Right renal cortex interstitium (tissue), 3 donors: ENCODE results near the gene WDR91. TPM values are rescaled to one million over a fixed set of nuclear protein-coding genes. Genes with fewer than 3 reads are reported as not detected.

Experiments used
- DNase-seq, 3 donors: peaks; one replicate each; pipeline ENCODE4 v3.0.0-alpha.2; 2013; ENCODE audit warnings: low read depth in 3 of 3, low spot score in 2 of 3
- polyA plus RNA-seq, 3 donors: library from polyadenylated mRNA; unstranded; fragments of 120-200 nt; gene quantifications; one replicate each; pipeline ENCODE4 v1.2.1, GENCODE V29; 2013; ENCODE audit not compliant: insufficient read length in 3 of 3

Gene WDR91
- polyA plus RNA-seq, 3 donors = 43.8 to 49.5 (median 45.9) TPM

DNA sequence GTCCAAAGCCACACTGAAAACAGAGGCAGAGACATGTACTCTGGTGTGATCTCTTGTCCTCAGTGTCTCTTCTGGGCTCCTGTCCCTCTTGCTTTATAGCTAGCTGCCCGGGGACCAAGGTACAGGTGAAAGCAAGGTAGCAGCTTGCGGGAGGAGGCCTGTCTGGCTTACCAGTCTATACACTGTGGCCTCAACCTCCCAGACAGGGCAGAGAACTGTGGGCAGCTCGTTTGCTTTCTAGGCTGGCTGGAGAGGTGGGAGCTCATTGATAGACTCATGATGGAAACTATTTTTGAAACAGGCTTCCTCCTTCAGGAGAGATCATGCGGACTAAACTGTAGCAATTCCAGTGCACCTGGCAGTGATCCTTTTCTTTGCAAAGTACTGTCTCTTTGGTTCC lies 45.5 kb downstream of the WDR91 start:
- DNase-seq = no peak

- DNase-seq = no peak
These were observed 46.8 kb downstream of the WDR91 start for GRCh38 chr7:135164357-135165061.

DNA sequence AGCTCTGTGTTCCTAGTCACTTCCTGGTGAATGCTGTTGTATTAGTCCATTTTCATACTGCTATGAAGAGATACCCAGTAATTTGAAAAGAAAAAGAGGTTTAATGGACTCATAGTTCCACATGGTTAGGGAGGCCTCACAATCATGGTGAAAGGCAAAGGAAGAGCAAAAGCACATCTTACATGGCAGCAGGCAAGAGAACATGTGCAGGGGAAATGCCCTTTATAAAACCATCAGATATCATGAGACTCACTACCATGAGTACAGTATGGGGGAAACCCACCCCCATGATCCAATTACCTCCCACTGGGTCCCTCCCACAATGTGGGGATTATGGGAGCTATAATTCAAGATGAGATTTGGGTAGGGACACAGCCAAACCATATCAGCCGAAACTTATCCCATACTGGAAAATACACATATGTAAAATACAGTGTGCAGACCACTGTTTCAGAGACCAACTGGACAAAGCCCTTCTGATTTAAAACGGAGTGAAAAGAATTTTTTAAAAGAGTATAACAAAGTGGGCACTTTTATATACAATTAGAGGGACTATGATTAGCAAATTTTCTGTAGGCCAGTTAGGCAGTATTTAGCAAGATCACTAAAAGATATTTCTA lies 48.8 kb downstream of the WDR91 start:
- DNase-seq = no peak

GRCh38 chr7:135161669-135162068 lies 49.7 kb downstream of the WDR91 start:
- no peak for DNase-seq

DNA sequence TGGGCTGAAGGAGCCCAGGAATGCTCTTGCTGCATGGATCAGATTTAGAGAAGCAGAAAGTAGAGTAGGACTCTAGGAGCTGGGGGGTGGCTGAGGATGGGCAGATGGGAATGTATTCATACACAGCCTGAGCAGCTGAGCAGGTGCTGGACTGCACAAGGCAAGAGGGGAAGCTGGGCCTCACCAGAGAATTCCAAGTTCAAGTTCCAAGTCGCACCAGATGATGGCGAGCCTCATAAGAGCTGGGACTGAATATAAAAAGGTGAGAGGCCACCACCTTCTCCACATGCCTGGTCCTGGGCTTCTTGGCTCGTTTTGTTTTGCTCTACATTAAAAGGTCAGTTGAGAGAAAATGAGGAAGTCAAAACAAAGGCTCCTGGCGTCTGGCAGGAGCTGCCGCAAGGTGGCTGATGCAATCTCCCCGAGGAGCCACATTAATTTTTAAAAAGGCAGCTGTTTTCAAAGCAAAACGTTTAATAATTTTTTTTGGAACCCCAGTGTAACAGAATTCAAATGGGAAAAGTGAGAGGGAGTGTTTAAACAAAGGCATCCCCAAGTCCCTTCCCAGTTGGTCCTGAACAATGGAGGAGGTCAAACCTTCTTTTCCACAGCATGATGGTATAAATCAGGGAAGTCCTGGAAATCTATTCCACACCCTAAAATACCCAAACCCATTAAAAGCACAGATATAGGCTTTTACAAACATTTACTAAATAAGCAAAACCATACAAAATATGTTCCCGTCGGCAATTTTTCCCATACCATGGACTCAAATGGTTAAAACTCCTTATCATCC lies 50.3 kb downstream of the WDR91 start:
- no peak for DNase-seq

DNA sequence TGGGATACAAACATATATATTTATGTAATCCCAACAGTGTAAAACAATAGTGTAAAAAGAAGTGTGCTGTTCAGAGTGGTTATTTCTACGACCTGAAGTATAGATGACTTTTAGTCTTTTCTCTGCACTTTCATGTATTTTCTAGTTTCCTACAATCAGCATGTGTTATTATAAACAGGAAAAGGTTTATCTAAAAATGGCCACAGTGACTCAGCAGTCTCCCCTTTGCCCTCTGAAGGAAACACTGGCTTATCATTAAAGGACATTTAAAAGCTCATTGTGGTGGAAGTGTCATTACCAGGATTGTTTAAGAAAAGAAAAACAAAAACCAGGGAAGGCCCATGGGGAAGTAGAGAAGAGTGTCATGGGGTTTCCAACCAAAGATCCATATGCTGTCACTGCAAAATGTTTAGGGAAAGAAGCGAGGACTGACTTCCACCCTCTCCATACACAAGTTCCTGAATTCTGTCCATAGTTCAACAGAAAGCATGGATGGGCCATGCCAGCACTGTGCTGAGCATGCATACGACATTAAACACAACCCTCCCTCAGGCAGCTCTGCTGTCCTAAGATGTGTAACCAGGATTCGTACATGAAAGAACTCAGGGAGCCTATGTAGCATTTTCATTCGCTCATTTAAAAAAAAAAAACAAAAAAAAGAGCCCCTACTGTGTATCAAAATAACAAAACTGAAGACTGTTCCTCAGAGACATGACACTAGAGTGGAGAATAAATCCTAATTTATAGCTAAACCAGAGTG lies 51.0 kb downstream of the WDR91 start:
- no peak for DNase-seq

GRCh38 chr7:135159359-135160085 lies 51.8 kb downstream of the WDR91 start:
- DNase-seq = no peak

DNA sequence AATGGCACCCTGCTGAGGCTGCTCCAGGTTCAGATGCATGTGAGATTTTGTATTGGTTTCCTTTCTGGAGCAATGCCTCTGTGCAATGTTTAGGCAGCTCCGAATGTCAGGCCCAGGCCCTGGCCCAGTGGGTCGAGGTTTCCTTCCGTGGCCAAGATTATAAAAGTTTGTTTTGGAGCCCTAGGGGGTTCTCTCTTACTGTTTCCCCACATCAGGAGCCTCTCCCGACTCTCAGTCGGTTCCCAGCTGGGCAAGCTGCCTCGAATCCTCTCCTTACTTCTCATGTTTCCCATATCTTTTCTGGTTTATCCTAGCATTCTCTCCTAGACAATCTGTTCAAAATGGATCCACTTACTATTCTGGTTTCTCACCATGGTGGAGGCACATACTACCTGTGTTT lies 52.5 kb downstream of the WDR91 start:
- no peak for DNase-seq

DNA sequence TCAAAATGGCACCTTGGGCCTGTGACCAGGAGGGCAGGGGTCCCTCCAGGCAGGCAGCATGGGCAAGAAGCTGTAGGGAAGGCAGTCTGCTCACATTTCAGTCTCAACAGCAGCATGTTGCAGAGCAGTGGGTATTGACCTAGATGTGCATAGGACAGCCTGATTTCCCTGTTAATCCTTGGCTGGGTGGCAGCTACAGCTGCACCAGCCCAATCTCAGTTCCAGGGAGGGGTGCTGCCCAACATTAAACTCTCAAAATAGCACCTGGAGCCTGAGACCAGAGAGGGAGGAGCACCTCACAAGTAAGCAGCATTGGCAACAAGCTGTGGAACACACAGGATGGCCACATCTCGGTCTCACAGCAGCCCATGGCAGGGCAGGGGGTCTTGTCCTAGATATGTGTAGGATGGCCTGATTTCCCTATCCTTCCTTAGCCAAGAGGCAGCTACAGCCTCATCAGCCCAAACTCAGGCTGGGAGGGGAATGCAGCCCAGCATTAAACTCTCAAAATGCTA lies 53.1 kb downstream of the WDR91 start:
- no peak for DNase-seq

- no peak for DNase-seq
These were observed 55.0 kb downstream of the WDR91 start for GRCh38 chr7:135156290-135156689.

DNA sequence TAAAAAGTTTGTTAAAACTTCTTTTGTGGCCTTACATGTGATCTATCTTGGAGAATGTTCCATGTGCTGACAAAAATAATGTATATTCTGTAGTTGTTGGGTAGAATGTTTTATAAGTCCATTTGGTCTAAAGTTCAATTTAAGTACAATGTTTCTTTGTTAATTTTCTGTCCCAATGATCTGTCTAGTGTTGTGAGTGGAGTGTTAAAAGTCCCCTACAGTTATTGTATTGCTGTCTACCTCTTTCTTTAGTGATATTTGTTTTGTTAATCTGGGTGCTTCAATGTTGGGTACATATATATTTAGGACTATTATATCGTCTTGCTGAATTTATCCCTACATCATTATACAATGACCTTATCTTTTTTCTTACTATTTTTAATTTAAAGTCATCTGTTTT lies 56.6 kb downstream of the WDR91 start:
- no peak for DNase-seq

DNA sequence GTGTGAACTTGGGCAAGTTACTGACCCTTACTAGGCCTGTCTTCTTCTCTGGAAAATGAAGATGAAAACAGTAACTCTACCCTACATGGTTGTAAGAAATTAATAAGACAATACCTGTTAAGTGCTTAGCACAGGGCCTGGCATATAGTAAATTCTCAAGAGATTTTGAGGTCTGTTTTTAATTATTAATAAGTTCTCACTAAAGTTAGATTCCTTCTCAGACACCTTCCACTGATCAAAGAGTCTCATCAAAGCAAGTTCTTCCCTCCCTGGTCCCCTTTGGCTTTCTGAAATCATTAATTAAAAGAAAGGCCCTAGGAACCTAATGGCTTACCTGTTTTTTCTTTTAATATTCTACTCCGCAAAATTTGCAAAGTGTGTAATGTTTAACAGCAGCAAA lies 58.9 kb downstream of the WDR91 start:
- no peak for DNase-seq

DNA sequence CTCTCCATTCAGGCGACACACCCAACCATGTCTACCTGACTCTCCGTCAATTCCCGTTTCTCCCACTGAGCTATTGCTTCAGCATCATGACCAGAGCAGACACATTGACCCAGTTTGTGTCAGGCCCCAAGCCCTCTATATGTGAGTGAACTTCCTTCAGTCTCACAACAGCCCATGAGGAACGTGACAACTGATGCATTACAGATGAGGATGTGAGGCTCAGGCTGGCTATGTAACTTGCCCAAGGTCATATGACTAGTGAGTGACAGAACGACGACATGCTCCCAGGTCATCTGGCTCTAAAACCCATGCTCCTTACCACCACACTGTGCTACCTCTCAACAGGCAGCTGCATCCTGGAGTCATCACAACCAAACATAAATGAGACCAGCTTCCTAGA lies 59.8 kb downstream of the WDR91 start:
- DNase-seq = no peak

DNA sequence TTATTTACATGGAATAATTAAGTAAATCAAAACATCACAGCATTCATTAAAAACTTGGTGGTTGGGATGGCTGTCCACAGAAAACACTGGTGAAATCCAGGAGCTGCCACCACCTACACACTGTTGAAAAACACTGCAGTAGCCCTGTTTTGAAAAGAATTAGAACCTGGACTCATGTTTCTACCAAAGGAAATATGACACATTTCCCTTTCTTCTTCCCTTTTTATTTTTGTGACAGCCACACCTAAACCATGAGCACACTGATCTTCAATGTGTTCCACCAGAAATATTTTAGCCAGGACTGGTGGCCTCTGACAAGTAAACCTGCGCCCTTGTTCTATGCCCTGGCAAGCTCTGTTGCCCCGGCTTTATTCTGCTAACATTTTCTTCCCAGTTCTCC lies 60.2 kb downstream of the WDR91 start:
- no peak for DNase-seq

- DNase-seq = no peak
These were observed 61.1 kb downstream of the WDR91 start for GRCh38 chr7:135150072-135150782.

- no peak for DNase-seq
These were observed 63.2 kb downstream of the WDR91 start, which contains the start of gene TMEM140 for GRCh38 chr7:135147899-135148721. TSS of gene TMEM140 (plus strand) at chr7:135148072. CDS start at chr7:135164442, 16,370 bp downstream.

DNA sequence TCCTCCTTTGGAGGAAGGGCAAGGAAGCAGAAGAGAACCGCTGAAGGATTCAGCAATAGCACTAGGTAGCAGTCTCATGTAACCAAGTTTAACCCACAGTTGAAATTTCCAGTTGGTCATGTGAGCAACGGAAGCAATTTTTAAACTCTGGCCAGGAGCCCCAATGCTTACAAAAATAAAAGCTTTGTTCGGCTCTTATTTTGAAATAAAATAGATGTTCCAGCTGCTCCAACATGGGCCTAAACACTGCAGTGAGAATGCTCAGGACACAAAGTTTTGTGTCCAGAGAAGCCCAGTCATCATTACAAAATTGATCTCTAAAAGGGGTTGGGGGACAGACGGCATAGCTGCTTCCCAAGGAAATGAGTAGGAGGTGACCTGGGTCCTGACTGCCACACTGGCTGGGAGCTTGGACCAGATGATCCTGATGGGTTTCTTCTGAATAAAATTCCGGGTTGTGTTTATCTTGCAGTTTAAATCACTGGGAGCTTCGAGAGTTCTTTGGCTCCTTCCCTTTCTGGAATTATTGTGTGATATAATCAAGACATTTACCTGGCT lies 63.9 kb downstream of the WDR91 start:
- no peak for DNase-seq
